ENCODE measurements around the gene PLEKHH2.
"Not testable (repeated sequence)": the region's sequence is repeated elsewhere in the genome, so short reads cannot be mapped to it uniquely, and the experiment has no call there.

The PLEKHH2 gene

GRCh38 chr2:43636153-43636552 is 907 bp upstream of the PLEKHH2 start:
- in situ Hi-C loops (cut with MboI; ENCODE audit: low sequenced_read_pairs) = not testable (repeated sequence)

GRCh38 chr2:43636621-43637020 is 439 bp upstream of the PLEKHH2 start:
- in situ Hi-C loops (cut with MboI; ENCODE audit: low sequenced_read_pairs) = no loop called here

- in situ Hi-C loops (cut with MboI; ENCODE audit: low sequenced_read_pairs) = no loop called here
These were observed 5.3 kb downstream of the PLEKHH2 start for GRCh38 chr2:43642363-43642762.

- in situ Hi-C loops (cut with MboI; ENCODE audit: low sequenced_read_pairs) = no loop called here
These were observed 6.6 kb downstream of the PLEKHH2 start for GRCh38 chr2:43643680-43644079.

GRCh38 chr2:43648994-43649701 is 12.1 kb downstream of the PLEKHH2 start:
- in situ Hi-C loops (cut with MboI; ENCODE audit: low sequenced_read_pairs) = no loop called here

- in situ Hi-C loops (cut with MboI; ENCODE audit: low sequenced_read_pairs) = no loop called here
These were observed 16.4 kb downstream of the PLEKHH2 start for GRCh38 chr2:43653506-43653905.

- in situ Hi-C loops (cut with MboI; ENCODE audit: low sequenced_read_pairs) = no loop called here
These were observed 20.2 kb downstream of the PLEKHH2 start for GRCh38 chr2:43657241-43657640.

GRCh38 chr2:43675646-43676321 is 38.7 kb downstream of the PLEKHH2 start:
- in situ Hi-C loops (cut with MboI; ENCODE audit: low sequenced_read_pairs) = no loop called here

- in situ Hi-C loops (cut with MboI; ENCODE audit: low sequenced_read_pairs) = no loop called here
These were observed 39.4 kb downstream of the PLEKHH2 start, which contains the start of gene C1GALT1C1L for GRCh38 chr2:43676322-43677050. Gene C1GALT1C1L, minus strand, starts transcription at chr2:43676429. Its CDS starts 107 bp downstream, at chr2:43676322.

- in situ Hi-C loops (cut with MboI; ENCODE audit: low sequenced_read_pairs) = not testable (repeated sequence)
These were observed 40.7 kb downstream of the PLEKHH2 start for GRCh38 chr2:43677783-43678182.

GRCh38 chr2:43685357-43685756 is 48.3 kb downstream of the PLEKHH2 start:
- in situ Hi-C loops (cut with MboI; ENCODE audit: low sequenced_read_pairs) = no loop called here

GRCh38 chr2:43689999-43690398 is 52.9 kb downstream of the PLEKHH2 start:
- in situ Hi-C loops (cut with MboI; ENCODE audit: low sequenced_read_pairs) = no loop called here

- in situ Hi-C loops (cut with MboI; ENCODE audit: low sequenced_read_pairs) = no loop called here
These were observed 55.5 kb downstream of the PLEKHH2 start for GRCh38 chr2:43692428-43692994.

GRCh38 chr2:43698140-43698539 is 61.1 kb downstream of the PLEKHH2 start:
- in situ Hi-C loops (cut with MboI; ENCODE audit: low sequenced_read_pairs) = not testable (repeated sequence)

- in situ Hi-C loops (cut with MboI; ENCODE audit: low sequenced_read_pairs) = no loop called here
These were observed 62.7 kb downstream of the PLEKHH2 start for GRCh38 chr2:43699761-43700160.

GRCh38 chr2:43701111-43701510 is 64.1 kb downstream of the PLEKHH2 start:
- in situ Hi-C loops (cut with MboI; ENCODE audit: low sequenced_read_pairs) = no loop called here

- in situ Hi-C loops (cut with MboI; ENCODE audit: low sequenced_read_pairs) = no loop called here
These were observed 70.4 kb downstream of the PLEKHH2 start for GRCh38 chr2:43707255-43708015.

- in situ Hi-C loops (cut with MboI; ENCODE audit: low sequenced_read_pairs) = no loop called here
These were observed 71.1 kb downstream of the PLEKHH2 start for GRCh38 chr2:43708178-43708577.

- in situ Hi-C loops (cut with MboI; ENCODE audit: low sequenced_read_pairs) = no loop called here
These were observed 71.8 kb downstream of the PLEKHH2 start for GRCh38 chr2:43708891-43709290.

GRCh38 chr2:43710866-43711265 is 73.8 kb downstream of the PLEKHH2 start:
- in situ Hi-C loops (cut with MboI; ENCODE audit: low sequenced_read_pairs) = no loop called here

- in situ Hi-C loops (cut with MboI; ENCODE audit: low sequenced_read_pairs) = no loop called here
These were observed 77.1 kb downstream of the PLEKHH2 start for GRCh38 chr2:43714164-43714563.
